HepG2 (cell line): Measurements from ENCODE around the gene TPX2. TPM values are rescaled to one million over a fixed set of nuclear protein-coding genes. Genes with fewer than 3 reads are reported as not detected.

Experiments used
- ATAC-seq: fragments of 200-7000 bp; cut with Tn5 transposase; 3 replicates; pipeline ENCODE4 v1.9.1; 2020; ENCODE audit warnings: mild to moderate bottlenecking, moderate library complexity
- BruUV-seq: library from RNA; stranded (reverse); fragments of 400-500 nt; replicated peaks from 2 replicates; lab custom pipeline; 2021; lab: Mats Ljungman, UMichigan
- CTCF ChIA-PET: fragments of 300-600 bp; formaldehyde crosslinking; extraction: SDS; loops from one replicate; lab custom pipeline; 2021; ENCODE audit warnings: low total read pairs, inconsistent platforms, low intra/inter-chr PET ratio; lab: Yijun Ruan, JAX
- POLR2A ChIA-PET: fragments of 350-600 bp; sonication (Branson Sonifier 250); formaldehyde crosslinking; loops from one replicate; lab custom pipeline; 2020; ENCODE audit warnings: antibody characterized with exemption, inconsistent platforms; lab: Yijun Ruan, JAX
- DNase-seq: peaks from one replicate; pipeline ENCODE4 v3.0.0-alpha.2; 2015; ENCODE audit warnings: low spot score
- FAIRE-seq: peaks from 3 replicates; lab custom pipeline; 2011; peaks lifted over from hg19 to GRCh38; lab: Jason Lieb, UNC
- H2AFZ ChIP-seq: one replicate; pipeline ENCODE4 v1.6.1; 2011; ENCODE audit warnings: low read length, inconsistent platforms
- H3K27ac ChIP-seq: fragments of 300-600 bp; 3 replicates; pipeline ENCODE4 v1.8.0; 2011; ENCODE audit warnings: mixed run types, mild to moderate bottlenecking, mixed read lengths, low read length, inconsistent platforms; ENCODE audit not compliant: insufficient read depth; ENCODE audit errors: extremely low read length
- H3K27me3 ChIP-seq, 2 experiments: fragments of 200-600 bp in 1 of 2; 2 replicates in 1 of 2; 3 replicates in 1 of 2; pipeline versions ENCODE4 v1.6.0 to v1.8.0; 2011; ENCODE audit warnings: low read length in 2 of 2, mild to moderate bottlenecking in 2 of 2, moderate library complexity in 2 of 2, inconsistent platforms in 1 of 2; ENCODE audit not compliant: insufficient read depth in 2 of 2, control insufficient read depth in 1 of 2
- H3K36me3 ChIP-seq, 2 experiments: fragments of 200-600 bp in 1 of 2; replicated peaks in 1 of 2; 2 replicates in 1 of 2; 3 replicates in 1 of 2; pipeline versions ENCODE4 v1.5.1 to v1.8.0; 2011; ENCODE audit warnings: low read length in 2 of 2, inconsistent platforms in 1 of 2; ENCODE audit not compliant: insufficient read depth in 2 of 2, control insufficient read depth in 1 of 2
- H3K4me1 ChIP-seq: 2 replicates; pipeline ENCODE4 v1.5.1; 2012; ENCODE audit warnings: low read length, inconsistent platforms; ENCODE audit not compliant: insufficient read depth
- H3K4me2 ChIP-seq: 2 replicates; pipeline ENCODE4 v1.6.0; 2011; ENCODE audit warnings: low read depth, low read length, inconsistent platforms
- H3K4me3 ChIP-seq, 3 experiments: fragments of 200-600 bp in 1 of 3; sonication (generic), shearing (Covaris generic) in 1 of 3; replicated peaks in 1 of 3; 2 replicates each; pipeline ENCODE4 v1.5.1; 2011 to 2016; ENCODE audit warnings: low read length in 3 of 3, inconsistent platforms in 2 of 3, low read depth in 2 of 3, mild to moderate bottlenecking in 2 of 3, control low read depth in 1 of 3, mixed read lengths in 1 of 3; ENCODE audit not compliant: insufficient read depth in 1 of 3
- H3K79me2 ChIP-seq: one replicate; pipeline ENCODE4 v1.6.1; 2011; ENCODE audit warnings: low read length, inconsistent platforms; ENCODE audit not compliant: insufficient read depth
- H3K9ac ChIP-seq: 2 replicates; pipeline ENCODE4 v1.6.0; 2011; ENCODE audit warnings: mild to moderate bottlenecking, low read depth, low read length, inconsistent platforms; ENCODE audit not compliant: insufficient read depth
- H3K9me3 ChIP-seq: 2 replicates; pipeline ENCODE4 v1.5.1; 2012; ENCODE audit warnings: mild to moderate bottlenecking, low read length
- H4K20me1 ChIP-seq: 2 replicates; pipeline ENCODE4 v1.6.0; 2011; ENCODE audit warnings: inconsistent platforms, mild to moderate bottlenecking, low read length, moderate library complexity; ENCODE audit not compliant: insufficient read depth
- ATF7-NPFF ChIP-seq: sonication (generic); formaldehyde crosslinking; IDR thresholded peaks from 2 replicates; pipeline ENCODE4 v1.8.1; 2023; ENCODE audit warnings: mild to moderate bottlenecking, low read depth, missing genetic modification reagents, moderate library complexity
- BCL3 ChIP-seq: sonication (generic); formaldehyde crosslinking; IDR thresholded peaks from 2 replicates; pipeline ENCODE4 v1.5.1; 2020; ENCODE audit warnings: mild to moderate bottlenecking, missing genetic modification reagents, moderate library complexity
- ELK4 ChIP-seq: sonication (generic); formaldehyde crosslinking; IDR thresholded peaks from 2 replicates; pipeline ENCODE4 v1.9.0; 2021; ENCODE audit warnings: missing genetic modification reagents, borderline replicate concordance
- GATA4 ChIP-seq: sonication (generic); IDR thresholded peaks from 2 replicates; pipeline ENCODE4 v1.6.1; 2016; ENCODE audit warnings: antibody characterized with exemption, low read depth, borderline replicate concordance
- HDAC1 ChIP-seq: sonication (generic); formaldehyde crosslinking; IDR thresholded peaks from 2 replicates; pipeline ENCODE4 v1.5.1; 2020; ENCODE audit warnings: mild to moderate bottlenecking, missing genetic modification reagents
- NCOR1 ChIP-seq: fragments of 200-600 bp; sonication (generic); IDR thresholded peaks from 2 replicates; pipeline ENCODE4 v1.7.0; 2017; ENCODE audit warnings: antibody characterized with exemption, low read length, borderline replicate concordance
- SMAD3 ChIP-seq: sonication (generic); formaldehyde crosslinking; IDR thresholded peaks from 2 replicates; pipeline ENCODE4 v1.4.0; 2020; ENCODE audit warnings: missing genetic modification reagents
- ZC3H4 ChIP-seq: sonication (generic); formaldehyde crosslinking; IDR thresholded peaks from 2 replicates; pipeline ENCODE4 v1.4.0; 2020; ENCODE audit warnings: missing genetic modification reagents, borderline replicate concordance
- ZFY ChIP-seq: sonication (generic); formaldehyde crosslinking; IDR thresholded peaks from 2 replicates; pipeline ENCODE4 v1.4.0; 2020; ENCODE audit warnings: missing genetic modification reagents
- ZNF138 ChIP-seq: sonication (generic); formaldehyde crosslinking; IDR thresholded peaks from 2 replicates; pipeline ENCODE4 v1.5.0; 2020; ENCODE audit warnings: mild to moderate bottlenecking, low read depth, missing genetic modification reagents
- ZNF230 ChIP-seq: sonication (generic); formaldehyde crosslinking; IDR thresholded peaks from 2 replicates; pipeline ENCODE4 v1.4.0; 2020; ENCODE audit warnings: mild to moderate bottlenecking, missing genetic modification reagents
- ZNF552 ChIP-seq: sonication (generic); formaldehyde crosslinking; IDR thresholded peaks from 2 replicates; pipeline ENCODE4 v1.9.0; 2022; ENCODE audit warnings: missing genetic modification reagents, mild to moderate bottlenecking, borderline replicate concordance
- WGBS: methylation state at CpG from one replicate; pipeline ENCODE4 v1.1.6; 2017; ENCODE audit warnings: low lambda C conversion rate; 5-methylcytosine and 5-hydroxymethylcytosine counted together
- in situ Hi-C: cut with HindIII; loops from 2 replicates; pipeline ENCODE4 v1.10.0; 2017; ENCODE audit warnings: low pct_unique_long_range_greater_than_20kb; ENCODE audit not compliant: extremely low pct_ligation_motif_present
- intact Hi-C: fragments of 100-400 bp; cut with micrococcal nuclease; formaldehyde crosslinking; loops from one replicate; pipeline ENCODE4 v1.10.0; 2022; ENCODE audit not compliant: unreplicated experiment
- polyA plus RNA-seq, 8 experiments: library from polyadenylated mRNA; depleted of rRNA in 3 of 8; stranded (reverse) in 7 of 8; unstranded in 1 of 8; fragments of >200 nt; fragmentation: Illumina TruSeq in 4 of 8; extraction: Trizol in 4 of 8; gene quantifications; 2 replicates each; pipeline versions ENCODE4 v1.2.1 to v1.2.3, GENCODE V29; 2011 to 2016; ENCODE audit warnings: low read depth in 4 of 8, missing spikeins in 1 of 8, mixed read lengths in 1 of 8; ENCODE audit not compliant: insufficient read depth in 1 of 8
- total RNA-seq, 5 experiments: library from RNA; depleted of rRNA; stranded (reverse); fragments of >200 nt; fragmentation: Illumina TruSeq; extraction: Trizol; gene quantifications; 2 replicates each; pipeline ENCODE4 v1.2.3, GENCODE V29; 2016; ENCODE audit warnings: low read depth in 1 of 5
- TF ChIP-seq, protein P1 (sequence below): fragments of 450-650 bp; IDR thresholded peaks from 2 replicates; pipeline ENCODE4 v1.6.1; 2016

The TPX2 gene
- total and polyA plus RNA-seq, 2 of the 13 experiments (the other 11 are each of a cell fraction or from before 2014, with no cell fraction given) = 34.3 to 124 TPM

GRCh38 chr20:31785089-31785488, 46.0 kb downstream of the TPX2 start:
- no peak overlapping the region for H3K9ac ChIP-seq
- no peaks in the 10 kb centered on the region for H3K4me1 ChIP-seq
- intact Hi-C loops = no loop called here
- no peaks in the 10 kb centered on the region for H3K27me3 ChIP-seq
- CTCF ChIA-PET = no interaction called here
- peaks cover 46 to 94% of the 10 kb centered on the region in 2 experiments for H3K36me3 ChIP-seq
- H3K4me3 ChIP-seq = no peak overlapping the region
- H3K9me3 ChIP-seq = no peaks in the 10 kb centered on the region
- in situ Hi-C loops = no loop called here
- H3K4me2 ChIP-seq = no peak overlapping the region
- 95% methylated on average over 3 of the region's 3 CpGs for WGBS
- DNase-seq (no peak), FAIRE-seq (no peak)
- H3K79me2 ChIP-seq = no peaks in the 10 kb centered on the region
- H2AFZ ChIP-seq = no peak overlapping the region
- POLR2A ChIA-PET = no interaction called here
- no peak overlapping the region for H3K27ac ChIP-seq
- H4K20me1 ChIP-seq = no peaks in the 10 kb centered on the region
- TF ChIP-seq, protein P1, sequence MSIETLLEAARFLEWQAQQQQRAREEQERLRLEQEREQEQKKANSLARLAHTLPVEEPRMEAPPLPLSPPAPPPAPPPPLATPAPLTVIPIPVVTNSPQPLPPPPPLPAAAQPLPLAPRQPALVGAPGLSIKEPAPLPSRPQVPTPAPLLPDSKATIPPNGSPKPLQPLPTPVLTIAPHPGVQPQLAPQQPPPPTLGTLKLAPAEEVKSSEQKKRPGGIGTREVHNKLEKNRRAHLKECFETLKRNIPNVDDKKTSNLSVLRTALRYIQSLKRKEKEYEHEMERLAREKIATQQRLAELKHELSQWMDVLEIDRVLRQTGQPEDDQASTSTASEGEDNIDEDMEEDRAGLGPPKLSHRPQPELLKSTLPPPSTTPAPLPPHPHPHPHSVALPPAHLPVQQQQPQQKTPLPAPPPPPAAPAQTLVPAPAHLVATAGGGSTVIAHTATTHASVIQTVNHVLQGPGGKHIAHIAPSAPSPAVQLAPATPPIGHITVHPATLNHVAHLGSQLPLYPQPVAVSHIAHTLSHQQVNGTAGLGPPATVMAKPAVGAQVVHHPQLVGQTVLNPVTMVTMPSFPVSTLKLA = no peak
- no peak for TF ChIP-seq ZNF138 (CRISPR knock-in tag)
- TF ChIP-seq ZNF552 (CRISPR knock-in tag) = no peak
- no peak for TF ChIP-seq HDAC1
- TF ChIP-seq ZC3H4 = no peak
- no peak for TF ChIP-seq ATF7-NPFF
- no peak for TF ChIP-seq ELK4
- no peak for TF ChIP-seq BCL3 (CRISPR knock-in tag)
- no peak for TF ChIP-seq ZNF230
- no peak for TF ChIP-seq GATA4
- no peak for TF ChIP-seq NCOR1
- no peak for TF ChIP-seq SMAD3 (CRISPR knock-in tag)
- no peak for TF ChIP-seq ZFY
- TF ChIP-seq, all 625 proteins: peak for 0
- ATAC-seq = no peak
- no TSS peak for BruUV-seq
